Measurements from ENCODE around the gene DCHS1.

The DCHS1 gene

DNA sequence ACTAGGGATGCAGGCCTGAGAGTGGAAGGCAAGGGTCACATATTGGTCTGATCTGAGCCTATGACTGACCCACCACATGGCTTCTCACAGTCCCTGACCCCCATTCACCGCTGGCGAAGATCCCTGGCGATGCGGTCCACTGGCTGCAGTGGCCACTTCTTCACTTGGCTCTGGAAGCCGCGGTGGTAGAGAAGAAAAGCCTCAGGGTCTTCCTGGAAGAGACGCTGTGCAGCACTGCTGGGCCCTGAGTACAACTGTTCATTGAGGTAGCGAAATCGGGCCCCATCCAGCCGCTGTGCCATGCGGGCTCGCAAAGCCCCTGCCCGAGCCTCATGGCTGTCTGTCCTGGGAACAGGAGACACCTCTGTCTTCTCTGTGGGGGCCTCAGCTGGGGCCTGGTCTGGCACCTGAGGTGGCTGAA lies 54.6 kb downstream of the DCHS1 start:
- TF ChIP-seq, protein P1, sequence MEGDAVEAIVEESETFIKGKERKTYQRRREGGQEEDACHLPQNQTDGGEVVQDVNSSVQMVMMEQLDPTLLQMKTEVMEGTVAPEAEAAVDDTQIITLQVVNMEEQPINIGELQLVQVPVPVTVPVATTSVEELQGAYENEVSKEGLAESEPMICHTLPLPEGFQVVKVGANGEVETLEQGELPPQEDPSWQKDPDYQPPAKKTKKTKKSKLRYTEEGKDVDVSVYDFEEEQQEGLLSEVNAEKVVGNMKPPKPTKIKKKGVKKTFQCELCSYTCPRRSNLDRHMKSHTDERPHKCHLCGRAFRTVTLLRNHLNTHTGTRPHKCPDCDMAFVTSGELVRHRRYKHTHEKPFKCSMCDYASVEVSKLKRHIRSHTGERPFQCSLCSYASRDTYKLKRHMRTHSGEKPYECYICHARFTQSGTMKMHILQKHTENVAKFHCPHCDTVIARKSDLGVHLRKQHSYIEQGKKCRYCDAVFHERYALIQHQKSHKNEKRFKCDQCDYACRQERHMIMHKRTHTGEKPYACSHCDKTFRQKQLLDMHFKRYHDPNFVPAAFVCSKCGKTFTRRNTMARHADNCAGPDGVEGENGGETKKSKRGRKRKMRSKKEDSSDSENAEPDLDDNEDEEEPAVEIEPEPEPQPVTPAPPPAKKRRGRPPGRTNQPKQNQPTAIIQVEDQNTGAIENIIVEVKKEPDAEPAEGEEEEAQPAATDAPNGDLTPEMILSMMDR (conservative IDR thresholded peaks at IDR 0.05; ENCODE audit: low read depth, low read length) = no peak
- Histone ChIP-seq H3K9ac (no peak overlapping the region), H3K4me3 (IDR thresholded peaks at IDR 0.05; ENCODE audit: insufficient read depth, low read depth, low read length) (no peak overlapping the region), H3K79me2 (ENCODE audit: insufficient read depth, low read depth) (peaks cover 62% of the 10 kb centered on the region), H2AFZ (ENCODE audit: low read depth) (no peak overlapping the region), H3K4me1 (ENCODE audit: low read depth, poor library complexity, severe bottlenecking) (peaks cover 23% of the 10 kb centered on the region), H4K20me1 (ENCODE audit: insufficient read depth) (no peaks in the 10 kb centered on the region), H3K4me2 (no peak overlapping the region), H3K27ac (no peak overlapping the region), H3K27me3 (ENCODE audit: insufficient read depth, low read depth) (no peaks in the 10 kb centered on the region), H3K36me3 (ENCODE audit: insufficient read depth) (no peaks in the 10 kb centered on the region; the same call in 1 of the 2 replicates)

DNA sequence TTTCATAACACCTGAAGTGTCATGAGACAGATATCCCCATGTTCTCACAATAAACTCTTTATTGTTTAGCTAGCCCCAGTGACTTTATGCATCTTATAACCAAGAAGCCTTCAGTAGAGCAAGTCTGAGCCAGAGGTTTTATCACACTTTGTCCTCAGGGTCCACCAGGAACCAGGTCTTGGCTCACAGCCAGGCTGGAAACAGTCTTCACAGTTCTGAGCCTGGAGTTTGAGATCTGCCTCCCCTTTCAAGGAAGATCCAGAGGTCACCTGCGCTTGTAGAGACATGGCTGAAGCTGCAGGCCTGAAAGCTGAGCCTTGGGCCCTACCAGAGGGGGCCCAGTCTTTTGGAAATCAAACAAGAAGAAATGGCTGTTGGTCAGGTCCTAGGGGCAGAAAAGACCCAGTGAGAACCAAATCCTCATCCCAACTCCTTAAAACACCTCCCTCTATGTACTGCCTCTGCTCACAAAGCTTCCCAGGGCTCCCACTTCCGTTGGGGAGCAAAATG lies 55.7 kb downstream of the DCHS1 start:
- H3K9ac ChIP-seq = no peak overlapping the region
- H3K4me1 ChIP-seq (ENCODE audit: low read depth, poor library complexity, severe bottlenecking) = peaks cover 12% of the 10 kb centered on the region
- no peaks in the 10 kb centered on the region for H4K20me1 ChIP-seq (ENCODE audit: insufficient read depth)
- no peak overlapping the region for H3K4me3 ChIP-seq (IDR thresholded peaks at IDR 0.05; ENCODE audit: insufficient read depth, low read depth, low read length)
- TF ChIP-seq, protein P1 (conservative IDR thresholded peaks at IDR 0.05; ENCODE audit: low read depth, low read length) = no peak
- no peak overlapping the region for H2AFZ ChIP-seq (ENCODE audit: low read depth)
- no peaks in the 10 kb centered on the region; the same call in 1 of the 2 replicates for H3K36me3 ChIP-seq (ENCODE audit: insufficient read depth)
- no peaks in the 10 kb centered on the region for H3K27me3 ChIP-seq (ENCODE audit: insufficient read depth, low read depth)
- H3K27ac ChIP-seq = no peak overlapping the region
- H3K79me2 ChIP-seq (ENCODE audit: insufficient read depth, low read depth) = peaks cover 50% of the 10 kb centered on the region
- no peak overlapping the region for H3K4me2 ChIP-seq

DNA sequence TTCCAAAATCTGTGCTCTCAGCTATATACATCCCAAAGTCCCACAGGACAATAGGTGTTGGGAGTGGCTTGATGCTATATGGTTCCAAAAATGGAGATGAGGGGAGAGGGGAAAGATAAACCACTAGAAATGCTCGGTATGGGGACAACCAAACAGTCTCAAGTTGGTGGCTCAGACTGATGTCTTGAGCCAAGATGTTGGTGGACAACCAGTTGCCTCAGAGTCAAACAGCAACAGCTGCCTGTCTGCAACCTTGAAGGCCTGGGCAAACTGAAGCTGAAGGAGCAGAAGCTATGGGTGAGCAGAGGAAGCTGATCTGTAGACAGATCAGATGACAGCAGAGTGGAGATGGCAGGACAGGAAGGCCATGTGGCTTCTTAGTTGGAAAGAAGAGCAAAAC lies 56.2 kb downstream of the DCHS1 start:
- Histone ChIP-seq H3K36me3 (ENCODE audit: insufficient read depth) (no peaks in the 10 kb centered on the region; the same call in 1 of the 2 replicates), H3K4me2 (no peak overlapping the region), H4K20me1 (ENCODE audit: insufficient read depth) (no peaks in the 10 kb centered on the region)

DNA sequence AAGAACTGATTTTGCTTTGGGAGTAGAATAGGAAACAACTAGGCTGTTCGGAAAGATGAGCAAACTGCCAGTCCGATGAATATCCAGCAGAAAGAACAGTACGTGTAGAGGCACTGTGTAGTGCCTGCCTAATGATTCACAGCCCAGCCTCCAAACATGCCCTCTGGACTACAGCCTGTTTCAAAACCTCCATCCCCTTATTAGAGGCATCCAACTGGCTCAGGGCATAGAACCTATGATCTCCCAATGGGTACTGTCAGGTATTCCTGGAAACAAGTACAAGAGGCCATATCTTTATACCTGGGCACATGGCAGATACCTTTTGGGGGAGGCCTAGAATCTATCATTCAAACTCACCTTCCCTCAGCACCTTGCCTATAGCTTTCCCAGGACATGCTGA lies 57.1 kb downstream of the DCHS1 start:
- Histone ChIP-seq H3K4me2 (no peak overlapping the region), H3K4me1 (ENCODE audit: low read depth, poor library complexity, severe bottlenecking) (peaks cover 6% of the 10 kb centered on the region), H2AFZ (ENCODE audit: low read depth) (no peak overlapping the region), H3K27ac (no peak overlapping the region), H3K36me3 (ENCODE audit: insufficient read depth) (no peaks in the 10 kb centered on the region; the same call in 1 of the 2 replicates), H3K9ac (no peak overlapping the region), H3K4me3 (IDR thresholded peaks at IDR 0.05; ENCODE audit: insufficient read depth, low read depth, low read length) (no peak overlapping the region), H4K20me1 (ENCODE audit: insufficient read depth) (no peaks in the 10 kb centered on the region), H3K27me3 (ENCODE audit: insufficient read depth, low read depth) (no peaks in the 10 kb centered on the region), H3K79me2 (ENCODE audit: insufficient read depth, low read depth) (peaks cover 40% of the 10 kb centered on the region)
- TF ChIP-seq, protein P1 (conservative IDR thresholded peaks at IDR 0.05; ENCODE audit: low read depth, low read length) = no peak

More for the DNA sequence above, 56.2 kb downstream of the DCHS1 start:
- H2AFZ ChIP-seq (ENCODE audit: low read depth) = no peak overlapping the region
- H3K79me2 ChIP-seq (ENCODE audit: insufficient read depth, low read depth) = peaks cover 46% of the 10 kb centered on the region
- no peak overlapping the region for H3K27ac ChIP-seq
- H3K4me3 ChIP-seq (IDR thresholded peaks at IDR 0.05; ENCODE audit: insufficient read depth, low read depth, low read length) = no peak overlapping the region
- H3K9ac ChIP-seq = no peak overlapping the region
- H3K4me1 ChIP-seq (ENCODE audit: low read depth, poor library complexity, severe bottlenecking) = peaks cover 7% of the 10 kb centered on the region
- H3K27me3 ChIP-seq (ENCODE audit: insufficient read depth, low read depth) = no peaks in the 10 kb centered on the region
- TF ChIP-seq, protein P1 (conservative IDR thresholded peaks at IDR 0.05; ENCODE audit: low read depth, low read length) = no peak

Measured in KMS-11 (cell line).